Measurements from ENCODE around the gene FCN1. TPM values are rescaled to one million over a fixed set of nuclear protein-coding genes. Genes with fewer than 3 reads are reported as not detected.

Gene FCN1
- total and polyA plus RNA-seq, 2 experiments from 2014 or later, result not detected

- Histone ChIP-seq H3K9me3 (ENCODE audit: low read depth) (no peaks in the 10 kb centered on the region), H4K20me1 (ENCODE audit: insufficient read depth, poor library complexity, severe bottlenecking) (no peaks in the 10 kb centered on the region), H3K4me1 (ENCODE audit: insufficient read depth) (peaks cover 13% of the 10 kb centered on the region), H3K27ac (peak overlapping the region; percentile 51), H3K79me2 (no peaks in the 10 kb centered on the region), H3K36me3 (replicated peaks; ENCODE audit: insufficient read depth, low read depth) (no peaks in the 10 kb centered on the region), H2AFZ (no peak overlapping the region), H3K27me3 (no peaks in the 10 kb centered on the region), H3K9me2 (replicated peaks; ENCODE audit: insufficient read depth) (no peaks in the 10 kb centered on the region), H3K4me2 (peak overlapping the region; percentile 4), H3K4me3 (no peak overlapping the region)
- TF ChIP-seq EZH2 (IDR thresholded peaks at IDR 0.05; ENCODE audit: borderline replicate concordance) (no peak), CTCF (IDR thresholded peaks at IDR 0.05; ENCODE audit: poor library complexity) (no peak), EZH2phosphoT487 (IDR thresholded peaks at IDR 0.05; ENCODE audit: low read depth, severe bottlenecking, unreplicated experiment) (no peak)
- DNase-seq (ENCODE audit: low spot score), result no peak
- 65% methylated on average over 2 of the region's 2 CpGs for WGBS (ENCODE audit: low lambda C conversion rate, missing lambda C conversion rate)
Observed at GRCh38 chr9:134895567-134895907, 22.2 kb downstream of the FCN1 start.

GRCh38 chr9:134895097-134895496 is 22.6 kb downstream of the FCN1 start:
- no peak overlapping the region for H3K4me2 ChIP-seq
- peak overlapping the region; percentile 51 for H3K27ac ChIP-seq
- WGBS (ENCODE audit: low lambda C conversion rate, missing lambda C conversion rate), result 61% methylated on average over 3 of the region's 3 CpGs

GRCh38 chr9:134894136-134894860 is 23.4 kb downstream of the FCN1 start:
- Histone ChIP-seq H3K27ac (no peak overlapping the region), H3K9me3 (ENCODE audit: low read depth) (no peaks in the 10 kb centered on the region), H3K4me1 (ENCODE audit: insufficient read depth) (peaks cover 13% of the 10 kb centered on the region), H3K27me3 (no peaks in the 10 kb centered on the region), H3K4me3 (no peak overlapping the region), H3K79me2 (no peaks in the 10 kb centered on the region), H2AFZ (no peak overlapping the region), H3K9me2 (replicated peaks; ENCODE audit: insufficient read depth) (no peaks in the 10 kb centered on the region), H3K4me2 (no peak overlapping the region), H3K36me3 (replicated peaks; ENCODE audit: insufficient read depth, low read depth) (no peaks in the 10 kb centered on the region), H4K20me1 (ENCODE audit: insufficient read depth, poor library complexity, severe bottlenecking) (no peaks in the 10 kb centered on the region)
- WGBS (ENCODE audit: low lambda C conversion rate, missing lambda C conversion rate), result 94% methylated on average over 7 of the region's 7 CpGs
- no peak for TF ChIP-seq CTCF (IDR thresholded peaks at IDR 0.05; ENCODE audit: poor library complexity)
- no peak for DNase-seq (ENCODE audit: low spot score)

More at GRCh38 chr9:134895097-134895496, 22.6 kb downstream of the FCN1 start:
- H2AFZ ChIP-seq, result no peak overlapping the region
- H3K9me2 ChIP-seq (replicated peaks; ENCODE audit: insufficient read depth), result no peaks in the 10 kb centered on the region
- H3K27me3 ChIP-seq, result no peaks in the 10 kb centered on the region
- no peaks in the 10 kb centered on the region for H3K9me3 ChIP-seq (ENCODE audit: low read depth)
- H3K4me1 ChIP-seq (ENCODE audit: insufficient read depth), result peaks cover 13% of the 10 kb centered on the region
- no peak for TF ChIP-seq CTCF (IDR thresholded peaks at IDR 0.05; ENCODE audit: poor library complexity)
- no peak for TF ChIP-seq EZH2 (IDR thresholded peaks at IDR 0.05; ENCODE audit: borderline replicate concordance)
- no peak for TF ChIP-seq EZH2phosphoT487 (IDR thresholded peaks at IDR 0.05; ENCODE audit: low read depth, severe bottlenecking, unreplicated experiment)
- no peaks in the 10 kb centered on the region for H4K20me1 ChIP-seq (ENCODE audit: insufficient read depth, poor library complexity, severe bottlenecking)
- H3K79me2 ChIP-seq, result no peaks in the 10 kb centered on the region
- no peak for DNase-seq (ENCODE audit: low spot score)
- H3K36me3 ChIP-seq (replicated peaks; ENCODE audit: insufficient read depth, low read depth), result no peaks in the 10 kb centered on the region
- H3K4me3 ChIP-seq, result no peak overlapping the region
